Panc1 (cell line): Measurements from ENCODE around the gene BMP8B.

Source experiments
- CTCF ChIP-seq: fragments of 450-650 bp; IDR thresholded peaks from 2 replicates; pipeline ENCODE4 v1.5.1; 2017; ENCODE audit warnings: mild to moderate bottlenecking
- POLR2AphosphoS5 ChIP-seq: IDR thresholded peaks from 2 replicates; pipeline ENCODE4 v1.6.1; 2012; ENCODE audit warnings: mild to moderate bottlenecking, low read depth, low read length, moderate library complexity
- REST ChIP-seq, 2 experiments: IDR thresholded peaks; 2 replicates each; pipeline ENCODE4 v1.6.1; 2011 to 2012; ENCODE audit warnings: low read depth in 2 of 2, control low read depth in 1 of 2, low read length in 1 of 2, mild to moderate bottlenecking in 1 of 2, moderate library complexity in 1 of 2; ENCODE audit not compliant: insufficient read depth in 1 of 2
- SIN3A ChIP-seq: IDR thresholded peaks from 2 replicates; pipeline ENCODE4 v1.6.1; 2012; ENCODE audit warnings: low read depth, mild to moderate bottlenecking, low read length, moderate library complexity, borderline replicate concordance; ENCODE audit not compliant: insufficient read depth

GRCh38 chr1:39721664-39722063 is 67.0 kb downstream of the BMP8B start:
- TF ChIP-seq CTCF (no peak), REST (IDR thresholded peaks at IDR 0.05; ENCODE audit: insufficient read depth in 1 of 2, low read depth in 2 of 2, low read length in 1 of 2) (no peak), SIN3A (no peak), POLR2AphosphoS5 (no peak)
